Choroid plexus epithelial cell (primary cell): ENCODE data around the gene SLC24A4.

Experiments
- DNase-seq: peaks from one replicate; pipeline ENCODE4 v3.0.0-alpha.2; 2010; ENCODE audit warnings: low read depth
- H3K4me3 ChIP-seq: 2 replicates; pipeline ENCODE4 v1.5.1; 2011; ENCODE audit warnings: low read depth, mild to moderate bottlenecking, control low read depth, low read length, moderate library complexity
- CTCF ChIP-seq: conservative IDR thresholded peaks from 2 replicates; pipeline ENCODE4 v1.5.1; 2011; ENCODE audit warnings: low read depth, mild to moderate bottlenecking, control low read depth, inconsistent platforms, low read length, moderate library complexity

The SLC24A4 gene

GRCh38 chr14:92316176-92316575, 6.8 kb upstream of the SLC24A4 start:
- no peak overlapping the region for H3K4me3 ChIP-seq
- DNase-seq = no peak
- TF ChIP-seq CTCF = no peak

- no peak overlapping the region for H3K4me3 ChIP-seq
- no peak for TF ChIP-seq CTCF
- DNase-seq = no peak
Measured at GRCh38 chr14:92316937-92317336, 6.0 kb upstream of the SLC24A4 start.

GRCh38 chr14:92317511-92317910, 5.5 kb upstream of the SLC24A4 start:
- peak; percentile 45 for DNase-seq
- H3K4me3 ChIP-seq = no peak overlapping the region
- no peak for TF ChIP-seq CTCF

- no peak for TF ChIP-seq CTCF
- no peak overlapping the region for H3K4me3 ChIP-seq
- no peak for DNase-seq
Measured at GRCh38 chr14:92321701-92322100, 1.3 kb upstream of the SLC24A4 start.

GRCh38 chr14:92322516-92322915, 449 bp upstream of the SLC24A4 start:
- DNase-seq = no peak
- H3K4me3 ChIP-seq = no peak overlapping the region
- no peak for TF ChIP-seq CTCF

GRCh38 chr14:92323916-92324818, 1.2 kb downstream of the SLC24A4 start:
- DNase-seq = no peak
- TF ChIP-seq CTCF = no peak
- no peak overlapping the region for H3K4me3 ChIP-seq

GRCh38 chr14:92325835-92326234, 2.9 kb downstream of the SLC24A4 start:
- peak; percentile 32 for TF ChIP-seq CTCF
- H3K4me3 ChIP-seq = no peak overlapping the region
- DNase-seq = peak; percentile 20
